Duodenal mucosa (tissue), 2 donors: Measurements from ENCODE around the gene ERGIC1.

Source experiments
- H3K27ac ChIP-seq: one replicate; pipeline ENCODE4 v1.7.0; 2013; ENCODE audit warnings: low read depth, low read length
- H3K27me3 ChIP-seq, 2 donors: one replicate each; pipeline ENCODE4 v1.7.0; 2013; ENCODE audit warnings: low read length in 2 of 2, control low read depth in 1 of 2; ENCODE audit not compliant: insufficient read depth in 2 of 2, control insufficient read depth in 1 of 2
- H3K36me3 ChIP-seq, 2 donors: one replicate each; pipeline ENCODE4 v1.7.0; 2013; ENCODE audit warnings: low read length in 2 of 2, control low read depth in 1 of 2; ENCODE audit not compliant: insufficient read depth in 2 of 2, control insufficient read depth in 1 of 2
- H3K4me1 ChIP-seq, 2 donors: one replicate each; pipeline ENCODE4 v1.7.0; 2013; ENCODE audit warnings: low read length in 2 of 2, control low read depth in 1 of 2; ENCODE audit not compliant: insufficient read depth in 2 of 2, control insufficient read depth in 1 of 2
- H3K4me3 ChIP-seq, 2 donors: one replicate each; pipeline ENCODE4 v1.7.0; 2013; ENCODE audit warnings: low read length in 2 of 2, low read depth in 1 of 2
- H3K9ac ChIP-seq, 2 donors: one replicate each; pipeline ENCODE4 v1.7.0; 2013; ENCODE audit warnings: low read length in 2 of 2, low read depth in 1 of 2
- H3K9me3 ChIP-seq, 2 donors: one replicate each; pipeline ENCODE4 v1.7.0; 2013; ENCODE audit warnings: low read length in 2 of 2, control low read depth in 1 of 2; ENCODE audit not compliant: control insufficient read depth in 1 of 2

ERGIC1 gene

GRCh38 chr5:172926008-172926523 is 92.0 kb downstream of the ERGIC1 start:
- H3K9me3 ChIP-seq = no peaks in the 10 kb centered on the region
- no peaks in the 10 kb centered on the region for H3K4me1 ChIP-seq
- H3K27ac ChIP-seq = no peak overlapping the region
- H3K9ac ChIP-seq = no peak overlapping the region
- H3K27me3 ChIP-seq = no peaks in the 10 kb centered on the region
- no peak overlapping the region for H3K4me3 ChIP-seq
- peaks cover 37 to 60% of the 10 kb centered on the region in 2 donors for H3K36me3 ChIP-seq

DNA sequence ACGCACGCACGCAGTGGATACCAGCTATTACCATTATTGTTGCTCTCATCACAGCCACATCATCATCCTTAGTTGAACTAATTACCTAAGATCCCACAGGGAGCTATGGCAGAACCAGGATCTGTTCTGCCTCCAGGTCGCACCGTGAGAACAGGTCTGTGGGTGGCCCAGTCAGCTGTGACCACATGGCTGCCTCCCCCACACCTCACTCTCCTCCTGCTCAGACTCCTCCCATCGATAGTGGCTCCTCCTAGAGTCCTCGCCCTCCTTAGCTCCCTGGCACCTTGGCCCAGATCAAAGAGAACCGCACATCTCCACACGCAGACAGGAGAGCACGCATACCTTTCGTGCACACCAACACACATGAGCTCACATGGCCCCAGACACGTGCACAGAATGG is 92.7 kb downstream of the ERGIC1 start:
- peaks cover 31 to 53% of the 10 kb centered on the region in 2 donors for H3K36me3 ChIP-seq
- H3K27ac ChIP-seq = no peak overlapping the region
- H3K9ac ChIP-seq = no peak overlapping the region
- no peak overlapping the region for H3K4me3 ChIP-seq
- no peaks in the 10 kb centered on the region for H3K4me1 ChIP-seq
- no peaks in the 10 kb centered on the region for H3K27me3 ChIP-seq
- no peaks in the 10 kb centered on the region for H3K9me3 ChIP-seq

DNA sequence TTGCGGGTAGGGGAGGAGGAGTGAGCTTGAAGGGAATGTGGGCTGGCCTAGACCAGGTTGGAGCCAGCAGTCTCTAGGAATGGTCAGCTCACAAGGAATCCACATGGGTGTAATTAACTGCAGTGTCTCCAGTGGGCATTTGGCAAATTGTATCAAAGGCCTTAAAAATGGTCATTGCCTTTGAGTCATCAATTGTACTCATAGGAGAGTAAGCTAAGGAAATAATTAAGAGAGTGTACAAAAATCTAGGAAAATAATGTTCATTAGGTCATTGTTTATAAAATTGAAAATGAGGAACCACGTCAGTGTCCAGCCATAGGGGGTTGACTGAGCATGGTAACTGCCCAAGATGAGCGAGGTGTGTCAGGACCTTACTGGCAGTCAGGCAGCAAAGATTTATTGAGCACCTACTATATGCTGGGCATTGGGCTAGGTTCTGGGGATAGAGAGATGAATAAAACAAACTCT is 95.4 kb downstream of the ERGIC1 start:
- Histone ChIP-seq H3K27ac (no peak overlapping the region), H3K4me3 (no peak overlapping the region), H3K9ac (no peak overlapping the region), H3K36me3 (peaks cover 28 to 49% of the 10 kb centered on the region in 2 donors), H3K9me3 (no peaks in the 10 kb centered on the region), H3K27me3 (no peaks in the 10 kb centered on the region), H3K4me1 (no peaks in the 10 kb centered on the region)

GRCh38 chr5:172931001-172931536 is 97.0 kb downstream of the ERGIC1 start:
- Histone ChIP-seq H3K27me3 (no peaks in the 10 kb centered on the region), H3K4me3 (no peak overlapping the region), H3K9me3 (no peaks in the 10 kb centered on the region), H3K36me3 (peaks cover 28 to 55% of the 10 kb centered on the region in 2 donors), H3K4me1 (no peaks in the 10 kb centered on the region), H3K27ac (no peak overlapping the region), H3K9ac (no peak overlapping the region)

- no peak overlapping the region for H3K4me3 ChIP-seq
- H3K4me1 ChIP-seq = no peaks in the 10 kb centered on the region
- H3K27ac ChIP-seq = no peak overlapping the region
- peaks cover 27 to 57% of the 10 kb centered on the region in 2 donors for H3K36me3 ChIP-seq
- H3K27me3 ChIP-seq = no peaks in the 10 kb centered on the region
- H3K9me3 ChIP-seq = no peaks in the 10 kb centered on the region
- no peak overlapping the region for H3K9ac ChIP-seq
Measured at GRCh38 chr5:172932313-172933017, 98.4 kb downstream of the ERGIC1 start.

DNA sequence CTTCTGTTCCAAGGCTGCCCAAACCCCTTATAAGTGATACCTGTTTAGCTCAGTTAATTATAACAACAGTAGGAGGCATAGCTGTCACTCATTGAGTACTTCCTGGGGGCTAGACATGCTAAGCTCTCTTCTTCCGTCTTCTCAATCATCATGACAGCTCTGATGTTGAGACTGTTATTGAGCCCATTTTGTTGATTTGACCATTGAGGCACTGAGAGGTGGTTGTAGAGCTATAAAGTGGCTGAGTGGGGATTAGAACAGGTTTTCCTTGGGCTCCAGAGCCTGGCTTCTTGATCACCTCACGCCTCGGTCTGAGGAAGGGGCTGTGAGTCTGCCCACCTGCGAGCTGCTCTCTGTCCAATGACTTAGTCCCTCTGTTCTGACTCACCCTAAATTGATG is 99.2 kb downstream of the ERGIC1 start:
- H3K27ac ChIP-seq = no peak overlapping the region
- peaks cover 27 to 57% of the 10 kb centered on the region in 2 donors for H3K36me3 ChIP-seq
- H3K9ac ChIP-seq = no peak overlapping the region
- no peaks in the 10 kb centered on the region for H3K9me3 ChIP-seq
- no peaks in the 10 kb centered on the region for H3K4me1 ChIP-seq
- H3K27me3 ChIP-seq = no peaks in the 10 kb centered on the region
- H3K4me3 ChIP-seq = no peak overlapping the region

DNA sequence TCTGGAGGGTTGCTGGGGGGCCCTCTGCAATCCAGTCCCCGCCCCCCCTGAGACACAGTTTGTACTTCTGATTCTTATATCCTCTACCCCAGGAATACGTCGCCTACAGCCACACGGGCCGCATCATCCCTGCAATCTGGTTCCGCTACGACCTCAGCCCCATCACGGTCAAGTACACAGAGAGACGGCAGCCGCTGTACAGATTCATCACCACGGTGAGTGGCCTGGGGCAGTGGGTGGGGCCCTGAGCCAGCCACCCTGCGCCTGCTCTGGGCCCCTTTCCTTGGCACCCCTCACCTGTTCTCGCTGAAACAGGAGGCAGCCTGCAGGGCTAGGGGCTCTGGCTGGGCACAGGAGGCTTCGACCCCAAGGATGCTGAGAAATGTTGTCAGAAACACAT is 101.0 kb downstream of the ERGIC1 start:
- no peak overlapping the region for H3K9ac ChIP-seq
- H3K4me1 ChIP-seq = no peaks in the 10 kb centered on the region
- no peak overlapping the region for H3K4me3 ChIP-seq
- H3K27me3 ChIP-seq = no peaks in the 10 kb centered on the region
- no peak overlapping the region for H3K27ac ChIP-seq
- H3K9me3 ChIP-seq = no peaks in the 10 kb centered on the region
- H3K36me3 ChIP-seq = peaks cover 28 to 61% of the 10 kb centered on the region in 2 donors

DNA sequence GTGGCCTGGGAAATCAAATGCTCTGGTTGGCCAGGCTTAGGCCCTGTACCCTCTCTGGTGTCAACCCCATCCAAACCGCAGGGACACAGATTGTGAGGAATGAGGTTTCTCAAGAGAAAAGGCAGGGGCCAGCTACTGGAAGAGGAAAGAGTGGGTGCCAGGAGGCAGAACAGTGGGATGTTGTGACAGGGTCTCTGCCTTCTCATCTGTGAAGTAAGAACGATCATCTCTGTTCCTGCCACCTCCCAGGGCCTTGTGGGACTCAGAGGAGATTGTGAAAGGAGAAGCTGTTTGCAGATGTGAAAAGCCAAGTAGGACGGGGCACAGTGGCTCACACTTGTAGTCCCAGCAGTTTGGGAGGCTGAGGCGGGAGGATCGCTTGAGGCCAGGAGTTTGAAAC is 102.3 kb downstream of the ERGIC1 start:
- peaks cover 28 to 72% of the 10 kb centered on the region in 2 donors for H3K36me3 ChIP-seq
- no peak overlapping the region for H3K9ac ChIP-seq
- H3K4me1 ChIP-seq = no peaks in the 10 kb centered on the region
- no peaks in the 10 kb centered on the region for H3K27me3 ChIP-seq
- H3K9me3 ChIP-seq = no peaks in the 10 kb centered on the region
- H3K4me3 ChIP-seq = no peak overlapping the region
- H3K27ac ChIP-seq = no peak overlapping the region

DNA sequence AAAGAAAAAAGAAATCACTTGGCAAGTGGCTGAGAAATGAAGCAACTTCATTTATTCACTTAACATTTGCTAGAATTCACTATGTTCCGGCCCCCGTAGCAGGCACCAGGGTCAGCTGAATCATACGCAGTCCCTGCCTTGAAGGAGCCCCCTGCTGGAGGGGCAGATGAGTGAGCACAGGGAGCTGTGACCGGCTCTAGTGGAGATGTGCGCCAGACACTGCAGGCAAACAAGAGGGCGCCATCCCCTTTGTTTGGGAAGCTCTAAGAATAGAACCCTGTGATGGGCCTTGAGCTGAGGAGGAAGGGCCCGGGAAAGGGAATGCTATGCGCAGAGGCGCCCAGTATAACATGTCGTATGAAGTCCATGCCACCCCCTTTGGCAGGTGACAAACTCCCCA is 105.0 kb downstream of the ERGIC1 start:
- H3K4me1 ChIP-seq = no peaks in the 10 kb centered on the region
- no peak overlapping the region for H3K27ac ChIP-seq
- H3K27me3 ChIP-seq = no peaks in the 10 kb centered on the region
- peaks cover 28 to 78% of the 10 kb centered on the region in 2 donors for H3K36me3 ChIP-seq
- H3K4me3 ChIP-seq = no peak overlapping the region
- H3K9me3 ChIP-seq = no peaks in the 10 kb centered on the region
- no peak overlapping the region for H3K9ac ChIP-seq

DNA sequence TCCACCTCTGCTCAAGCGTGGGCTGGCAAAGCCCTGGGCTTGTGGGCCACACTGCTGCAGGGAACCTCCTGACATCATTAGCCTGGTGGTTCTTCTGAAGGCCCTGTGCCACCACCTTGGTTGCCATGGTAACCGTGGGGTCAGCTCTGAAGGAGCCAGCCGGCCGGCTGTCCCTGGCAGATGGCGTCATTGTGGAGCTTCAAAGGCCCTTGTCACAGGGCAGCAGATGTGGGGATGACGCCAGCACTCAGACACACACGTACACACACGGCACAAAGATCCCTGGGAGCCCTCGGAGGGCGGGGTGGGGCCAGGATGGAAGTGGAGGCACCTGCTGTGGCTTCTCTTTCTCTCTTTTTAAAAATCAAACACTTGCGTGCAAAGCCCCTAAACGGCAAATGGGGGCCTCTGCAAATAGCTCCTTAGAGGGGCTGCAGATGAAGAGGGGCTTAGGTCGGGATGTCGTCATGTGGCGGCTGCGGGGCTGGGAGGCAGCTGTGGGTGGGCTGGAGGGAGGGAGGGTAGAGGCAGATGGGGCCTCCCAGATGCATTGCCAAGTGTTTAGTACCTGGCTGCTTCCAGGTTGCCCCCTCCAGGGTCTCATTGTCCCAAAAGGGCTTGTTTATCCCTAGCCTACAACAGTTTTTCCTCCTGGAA is 105.7 kb downstream of the ERGIC1 start:
- Histone ChIP-seq H3K36me3 (peaks cover 30 to 75% of the 10 kb centered on the region in 2 donors), H3K27ac (no peak overlapping the region), H3K9me3 (no peaks in the 10 kb centered on the region), H3K4me3 (no peak overlapping the region), H3K9ac (no peak overlapping the region), H3K4me1 (no peaks in the 10 kb centered on the region), H3K27me3 (no peaks in the 10 kb centered on the region)
